ENCODE results near the gene FMO1. TPM values are rescaled to one million over a fixed set of nuclear protein-coding genes. Genes with fewer than 3 reads are reported as not detected.
"Not testable (repeated sequence)": the region's sequence is repeated elsewhere in the genome, so short reads cannot be mapped to it uniquely, and the experiment has no call there.

The FMO1 gene
- total RNA-seq, 1 donor from 2014 or later, result 0.49 TPM

DNA sequence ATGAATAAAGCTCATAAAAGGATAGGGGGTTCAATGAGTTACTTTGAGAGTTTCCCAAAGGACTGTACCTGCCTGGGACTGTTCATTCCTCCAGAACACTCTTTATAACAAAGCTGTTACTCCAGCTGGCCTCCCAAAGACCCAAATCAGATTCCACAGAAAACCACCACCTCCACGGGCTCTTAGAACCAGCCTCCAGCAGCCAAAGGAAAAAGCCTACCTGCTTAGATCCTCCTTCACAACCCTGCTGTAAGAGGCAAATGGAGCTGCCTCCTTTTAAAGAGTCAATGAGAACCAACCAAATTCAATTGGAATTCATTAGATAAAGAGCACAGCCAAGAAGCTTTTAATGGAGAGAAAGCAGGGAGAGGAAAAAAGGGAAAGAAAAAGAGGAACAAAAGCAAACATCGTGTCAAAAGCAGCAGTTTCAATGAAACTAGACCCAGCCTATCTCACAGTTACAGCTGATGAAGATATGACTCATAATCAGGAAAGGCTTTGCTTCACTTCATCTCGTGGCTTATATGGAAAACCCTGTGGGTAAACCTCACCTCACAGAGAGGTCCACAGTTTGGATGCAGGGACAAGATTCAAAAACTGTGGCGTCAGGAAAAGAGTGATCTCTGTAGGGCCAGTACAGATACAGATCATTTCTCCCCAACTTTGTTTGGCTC is 37.9 kb downstream of the FMO1 start:
- H3K4me3 ChIP-seq, result no peak overlapping the region
- no peaks in the 10 kb centered on the region for H3K9me3 ChIP-seq (replicated peaks)
- TF ChIP-seq, protein P1, sequence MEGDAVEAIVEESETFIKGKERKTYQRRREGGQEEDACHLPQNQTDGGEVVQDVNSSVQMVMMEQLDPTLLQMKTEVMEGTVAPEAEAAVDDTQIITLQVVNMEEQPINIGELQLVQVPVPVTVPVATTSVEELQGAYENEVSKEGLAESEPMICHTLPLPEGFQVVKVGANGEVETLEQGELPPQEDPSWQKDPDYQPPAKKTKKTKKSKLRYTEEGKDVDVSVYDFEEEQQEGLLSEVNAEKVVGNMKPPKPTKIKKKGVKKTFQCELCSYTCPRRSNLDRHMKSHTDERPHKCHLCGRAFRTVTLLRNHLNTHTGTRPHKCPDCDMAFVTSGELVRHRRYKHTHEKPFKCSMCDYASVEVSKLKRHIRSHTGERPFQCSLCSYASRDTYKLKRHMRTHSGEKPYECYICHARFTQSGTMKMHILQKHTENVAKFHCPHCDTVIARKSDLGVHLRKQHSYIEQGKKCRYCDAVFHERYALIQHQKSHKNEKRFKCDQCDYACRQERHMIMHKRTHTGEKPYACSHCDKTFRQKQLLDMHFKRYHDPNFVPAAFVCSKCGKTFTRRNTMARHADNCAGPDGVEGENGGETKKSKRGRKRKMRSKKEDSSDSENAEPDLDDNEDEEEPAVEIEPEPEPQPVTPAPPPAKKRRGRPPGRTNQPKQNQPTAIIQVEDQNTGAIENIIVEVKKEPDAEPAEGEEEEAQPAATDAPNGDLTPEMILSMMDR (IDR thresholded peaks at IDR 0.05; ENCODE audit: borderline replicate concordance), result no peak
- H3K27ac ChIP-seq (replicated peaks), result no peak overlapping the region
- no peak for DNase-seq
- no peaks in the 10 kb centered on the region for H3K4me1 ChIP-seq
- H3K27me3 ChIP-seq (ENCODE audit: low read depth), result peaks cover 8% of the 10 kb centered on the region
- H3K36me3 ChIP-seq, result no peaks in the 10 kb centered on the region
- intact Hi-C loops (cut with micrococcal nuclease), result no loop called here

DNA sequence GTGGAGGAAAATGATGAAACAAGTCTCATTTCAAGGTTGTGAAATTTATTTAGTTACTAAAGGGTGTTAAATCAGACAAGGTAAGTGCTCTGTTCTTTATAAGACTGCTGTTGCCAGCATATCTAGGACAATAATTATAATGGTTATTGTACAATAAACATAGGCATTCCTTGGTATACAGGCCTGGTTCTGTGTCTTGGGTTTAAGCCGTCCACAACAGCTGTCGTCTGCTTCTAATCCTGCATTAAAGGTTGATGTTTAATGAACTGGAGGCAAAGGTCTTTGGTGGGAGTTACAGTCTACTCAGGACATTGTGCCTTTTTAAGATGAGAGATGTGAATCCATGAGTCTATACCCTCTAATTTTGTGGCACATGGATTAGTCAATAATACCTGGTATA is 42.3 kb downstream of the FMO1 start:
- intact Hi-C loops (cut with micrococcal nuclease), result no loop called here

DNA sequence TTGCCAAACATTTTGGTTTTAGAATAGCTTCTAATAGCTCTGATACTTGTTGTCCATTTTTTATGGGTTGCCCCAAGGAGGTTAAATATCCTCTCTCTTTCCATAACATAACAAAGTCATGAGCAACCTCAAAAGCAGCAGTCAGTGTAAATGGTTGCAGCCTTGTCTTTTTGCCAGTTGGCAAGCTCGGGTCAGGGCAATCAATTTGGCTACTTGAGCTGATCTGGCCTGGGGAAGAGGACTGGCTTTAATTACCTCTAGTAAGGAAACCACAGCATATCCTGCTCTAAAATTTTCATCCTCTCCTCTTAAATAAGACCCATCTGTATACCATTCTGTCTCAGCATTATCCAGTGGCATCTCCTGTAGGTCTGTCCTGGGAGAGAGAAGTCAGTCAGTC is 44.5 kb downstream of the FMO1 start:
- TF ChIP-seq, protein P1 (IDR thresholded peaks at IDR 0.05; ENCODE audit: borderline replicate concordance), result no peak
- no peaks in the 10 kb centered on the region for H3K9me3 ChIP-seq (replicated peaks)
- intact Hi-C loops (cut with micrococcal nuclease), result no loop called here
- H3K27me3 ChIP-seq (ENCODE audit: low read depth), result peaks cover 4% of the 10 kb centered on the region
- H3K27ac ChIP-seq (replicated peaks), result no peak overlapping the region
- H3K36me3 ChIP-seq, result no peaks in the 10 kb centered on the region
- no peak overlapping the region for H3K4me3 ChIP-seq
- no peaks in the 10 kb centered on the region for H3K4me1 ChIP-seq
- no peak for DNase-seq

More for the DNA sequence above, 42.3 kb downstream of the FMO1 start:
- H3K4me3 ChIP-seq, result no peak overlapping the region
- no peaks in the 10 kb centered on the region for H3K4me1 ChIP-seq
- DNase-seq, result no peak
- H3K27me3 ChIP-seq (ENCODE audit: low read depth), result no peaks in the 10 kb centered on the region
- TF ChIP-seq, protein P1 (IDR thresholded peaks at IDR 0.05; ENCODE audit: borderline replicate concordance), result no peak
- no peaks in the 10 kb centered on the region for H3K9me3 ChIP-seq (replicated peaks)
- H3K36me3 ChIP-seq, result no peaks in the 10 kb centered on the region
- no peak overlapping the region for H3K27ac ChIP-seq (replicated peaks)

DNA sequence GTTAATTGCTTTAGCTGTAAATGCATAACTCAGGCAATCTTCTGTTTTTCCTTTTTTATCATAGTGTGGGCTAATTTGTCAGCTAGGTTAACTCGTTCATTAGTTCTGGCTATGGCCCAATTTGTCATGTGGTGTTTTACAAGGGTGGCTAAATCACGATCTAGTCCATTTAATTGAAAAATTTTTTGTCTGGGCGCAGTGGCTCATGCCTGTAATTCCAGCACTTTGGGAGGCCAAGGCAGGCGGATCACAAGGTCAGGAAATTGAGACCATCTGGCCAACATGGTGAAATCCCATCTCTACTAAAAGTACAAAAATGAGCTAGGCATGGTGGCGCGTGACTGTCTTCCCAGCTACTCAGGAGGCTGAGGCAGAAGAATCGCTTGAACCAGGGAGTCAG is 47.1 kb downstream of the FMO1 start:
- H3K4me1 ChIP-seq; intact Hi-C loops (cut with micrococcal nuclease); H3K4me3 ChIP-seq; H3K27ac ChIP-seq (replicated peaks); DNase-seq; H3K27me3 ChIP-seq (ENCODE audit: low read depth); H3K36me3 ChIP-seq: not testable (repeated sequence)
- H3K9me3 ChIP-seq (replicated peaks), result peaks cover 20% of the 10 kb centered on the region

DNA sequence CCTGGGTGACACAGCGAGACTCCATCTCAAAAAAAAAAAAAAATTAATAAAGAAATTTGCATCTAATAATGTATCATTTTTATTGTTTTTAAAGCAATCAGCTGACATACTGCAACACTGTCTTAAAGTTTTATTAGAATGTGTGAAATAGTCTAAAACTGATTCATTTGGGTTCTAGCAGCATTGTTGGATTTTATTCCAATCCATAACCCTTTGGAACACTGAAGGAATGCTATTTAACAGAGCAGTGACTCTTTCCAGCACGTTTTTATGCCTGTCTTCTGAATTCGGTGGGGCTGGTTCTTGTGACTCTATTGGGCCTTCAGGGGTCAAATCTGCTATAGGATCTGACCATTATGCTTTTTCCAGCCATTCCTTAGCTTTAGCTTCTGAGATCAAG is 47.5 kb downstream of the FMO1 start:
- DNase-seq, result no peak
- Histone ChIP-seq H3K27me3 (ENCODE audit: low read depth) (peaks cover 9% of the 10 kb centered on the region), H3K27ac (replicated peaks) (no peak overlapping the region), H3K4me3 (no peak overlapping the region), H3K9me3 (replicated peaks) (peaks cover 24% of the 10 kb centered on the region), H3K36me3 (no peaks in the 10 kb centered on the region), H3K4me1 (no peaks in the 10 kb centered on the region)
- intact Hi-C loops (cut with micrococcal nuclease), result no loop called here
- TF ChIP-seq, protein P1 (IDR thresholded peaks at IDR 0.05; ENCODE audit: borderline replicate concordance), result no peak

DNA sequence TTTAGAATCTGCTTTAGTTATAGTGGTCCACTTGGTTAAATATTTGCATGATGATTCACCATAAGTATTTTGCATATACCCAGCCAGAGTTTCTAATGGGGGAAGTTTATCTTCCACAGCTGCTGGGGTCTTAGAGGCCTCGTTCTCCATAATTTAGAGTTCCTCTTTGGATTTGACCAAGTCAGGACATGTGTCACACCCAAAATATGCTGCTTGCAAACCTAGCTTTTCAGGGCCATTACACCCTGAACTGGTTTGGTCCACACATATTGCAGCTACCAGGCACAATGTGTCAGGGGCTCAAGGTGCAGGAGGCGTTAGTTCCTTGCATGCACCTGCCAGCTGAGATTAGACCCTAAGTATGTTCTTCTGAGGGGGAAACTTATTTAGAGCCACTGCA is 48.6 kb downstream of the FMO1 start:
- DNase-seq, result no peak
- TF ChIP-seq, protein P1 (IDR thresholded peaks at IDR 0.05; ENCODE audit: borderline replicate concordance), result no peak
- intact Hi-C loops (cut with micrococcal nuclease), result no loop called here
- Histone ChIP-seq H3K4me3 (no peak overlapping the region), H3K9me3 (replicated peaks) (peaks cover 35% of the 10 kb centered on the region), H3K27ac (replicated peaks) (no peak overlapping the region), H3K27me3 (ENCODE audit: low read depth) (peaks cover 9% of the 10 kb centered on the region), H3K36me3 (no peaks in the 10 kb centered on the region), H3K4me1 (no peaks in the 10 kb centered on the region)
